ENCODE measurements around the gene EEFSEC.

The EEFSEC gene

GRCh38 chr3:128334766-128335165 is 181.5 kb downstream of the EEFSEC start:
- DNase-seq (ENCODE audit: low read depth in 2 of 2): no peak

- DNase-seq (ENCODE audit: low read depth in 2 of 2): no peak
Measured at GRCh38 chr3:128335621-128336296, 182.5 kb downstream of the EEFSEC start.

- no peak for DNase-seq (ENCODE audit: low read depth in 2 of 2)
Measured at GRCh38 chr3:128336337-128337156, 183.3 kb downstream of the EEFSEC start.

- DNase-seq (ENCODE audit: low read depth in 2 of 2): no peak
Measured at GRCh38 chr3:128337305-128337704, 184.0 kb downstream of the EEFSEC start.

- DNase-seq (ENCODE audit: low read depth in 2 of 2): no peak
Measured at GRCh38 chr3:128338536-128339330, 185.5 kb downstream of the EEFSEC start.

- no peak for DNase-seq (ENCODE audit: low read depth in 2 of 2)
Measured at GRCh38 chr3:128339491-128340012, 186.3 kb downstream of the EEFSEC start.

DNA sequence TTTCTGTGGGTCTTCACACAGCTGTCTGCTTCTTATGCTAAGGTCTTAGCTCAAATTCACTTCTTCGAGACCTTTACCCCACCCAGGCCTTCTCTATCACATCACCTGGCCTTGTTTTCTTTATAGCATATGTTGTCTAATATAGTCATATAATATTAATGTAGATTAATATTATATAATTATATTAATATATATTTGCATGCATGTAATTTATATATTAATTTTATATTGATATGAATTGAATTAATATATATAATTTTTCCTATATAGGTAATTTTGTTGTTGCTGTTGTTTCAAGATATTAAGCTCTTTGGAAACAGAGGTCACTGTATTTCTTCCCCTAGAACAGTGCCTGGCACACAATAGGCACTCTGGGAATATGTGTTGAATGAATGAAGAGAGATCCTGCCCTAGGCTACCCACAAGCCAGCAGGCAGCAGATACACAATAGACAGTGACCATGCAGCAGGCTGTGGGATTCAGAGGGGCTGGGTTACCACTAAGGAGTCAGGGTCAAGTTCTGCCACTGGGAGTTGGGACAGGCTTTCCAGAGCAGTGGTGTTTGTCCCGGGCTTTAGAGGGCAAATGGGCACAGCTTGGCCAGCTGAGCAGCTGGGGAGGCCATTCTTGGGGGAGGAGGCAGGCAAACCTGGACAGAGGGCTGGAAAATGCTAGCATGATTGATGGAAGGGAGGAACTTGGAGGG is 187.1 kb downstream of the EEFSEC start:
- no peak for DNase-seq (ENCODE audit: low read depth in 2 of 2)

- no peak for DNase-seq (ENCODE audit: low read depth in 2 of 2)
Measured at GRCh38 chr3:128340904-128341555, 187.7 kb downstream of the EEFSEC start.

- no peak for DNase-seq (ENCODE audit: low read depth in 2 of 2)
Measured at GRCh38 chr3:128341659-128342395, 188.5 kb downstream of the EEFSEC start.

GRCh38 chr3:128342701-128343180 is 189.5 kb downstream of the EEFSEC start:
- DNase-seq (ENCODE audit: low read depth in 2 of 2): no peak

DNA sequence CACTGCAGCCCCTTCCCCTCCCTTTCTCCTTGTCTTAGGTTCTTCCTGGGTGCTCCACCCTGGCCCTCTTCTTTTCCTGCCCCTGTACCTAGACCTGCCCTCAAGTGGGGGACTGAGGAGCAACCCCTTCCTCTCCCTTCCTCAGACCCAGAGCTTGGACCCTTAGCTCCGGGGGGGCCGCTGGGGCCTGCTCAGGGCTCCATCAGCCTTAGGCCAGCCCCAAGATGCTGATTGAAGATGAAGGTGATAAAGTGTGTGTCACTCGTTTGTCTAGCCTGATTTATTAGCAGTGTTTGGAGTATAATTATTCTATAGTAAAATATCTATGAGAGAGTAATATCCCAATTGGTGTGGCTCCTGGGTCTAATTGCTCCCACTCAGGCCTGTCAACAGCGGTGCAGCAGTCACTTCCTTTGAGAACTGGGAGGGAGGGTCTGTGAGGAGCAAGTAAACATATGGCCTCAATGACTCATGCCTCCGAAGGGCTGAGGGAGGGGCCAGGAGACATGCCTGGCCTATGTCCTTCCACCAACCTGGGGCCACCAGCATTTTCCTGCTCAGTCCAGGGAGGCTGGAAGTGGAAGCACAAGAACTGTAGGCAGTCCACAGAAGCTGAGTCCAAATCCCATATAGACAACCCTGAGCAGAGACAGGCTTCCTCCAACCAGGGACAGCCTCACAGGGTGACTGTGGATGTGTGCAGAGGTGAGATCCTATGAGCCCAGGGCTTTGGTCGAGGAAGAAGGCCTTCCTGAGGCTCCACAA is 190.2 kb downstream of the EEFSEC start:
- no peak for DNase-seq (ENCODE audit: low read depth in 2 of 2)

GRCh38 chr3:128344052-128344735 is 190.9 kb downstream of the EEFSEC start:
- DNase-seq (ENCODE audit: low read depth in 2 of 2): no peak

DNA sequence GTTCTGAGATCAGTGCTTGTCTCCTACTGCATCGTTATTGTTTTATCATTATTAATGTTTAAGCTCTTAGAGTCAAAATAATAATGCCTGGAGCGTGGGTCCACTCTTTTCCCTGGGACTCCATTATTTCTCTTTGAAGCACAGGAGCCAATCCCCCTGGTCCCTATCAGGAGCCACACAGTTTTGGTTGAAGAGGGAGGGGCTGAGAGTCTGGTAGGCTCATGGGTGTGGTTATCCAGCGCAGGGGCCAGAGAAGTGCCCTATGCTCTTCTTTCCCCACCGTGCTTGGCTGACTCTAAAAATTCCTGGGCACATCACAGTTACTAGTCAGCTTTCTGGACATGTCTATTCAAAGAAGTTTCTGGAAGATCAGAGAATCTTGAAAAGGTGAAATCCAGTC is 191.9 kb downstream of the EEFSEC start:
- no peak for DNase-seq (ENCODE audit: low read depth in 2 of 2)

- no peak for DNase-seq (ENCODE audit: low read depth in 2 of 2)
Measured at GRCh38 chr3:128346562-128346961, 193.3 kb downstream of the EEFSEC start.

GRCh38 chr3:128347282-128347681 is 194.0 kb downstream of the EEFSEC start:
- DNase-seq (ENCODE audit: low read depth in 2 of 2): no peak

DNA sequence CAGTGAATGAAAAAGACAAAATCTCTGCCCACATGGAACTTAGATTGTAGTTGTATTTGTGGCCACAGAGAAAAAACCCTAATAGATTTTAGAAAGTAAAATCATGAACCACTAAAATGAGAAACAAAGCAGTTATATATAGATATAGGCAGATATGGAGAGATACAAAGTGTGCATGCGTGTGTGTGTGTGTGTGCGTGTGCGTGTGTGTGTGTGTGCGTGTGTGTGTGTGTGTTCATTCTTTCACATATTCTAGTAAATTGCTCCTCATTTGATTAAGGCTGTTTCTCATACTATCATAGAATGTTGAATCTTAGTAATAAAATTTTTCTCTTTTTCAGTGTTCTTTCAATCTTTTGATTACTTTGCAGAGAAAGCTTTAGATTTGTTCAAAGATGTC is 194.8 kb downstream of the EEFSEC start:
- no peak for DNase-seq (ENCODE audit: low read depth in 2 of 2)

- DNase-seq (ENCODE audit: low read depth in 2 of 2): no peak
Measured at GRCh38 chr3:128348805-128349531, 195.7 kb downstream of the EEFSEC start.

DNA sequence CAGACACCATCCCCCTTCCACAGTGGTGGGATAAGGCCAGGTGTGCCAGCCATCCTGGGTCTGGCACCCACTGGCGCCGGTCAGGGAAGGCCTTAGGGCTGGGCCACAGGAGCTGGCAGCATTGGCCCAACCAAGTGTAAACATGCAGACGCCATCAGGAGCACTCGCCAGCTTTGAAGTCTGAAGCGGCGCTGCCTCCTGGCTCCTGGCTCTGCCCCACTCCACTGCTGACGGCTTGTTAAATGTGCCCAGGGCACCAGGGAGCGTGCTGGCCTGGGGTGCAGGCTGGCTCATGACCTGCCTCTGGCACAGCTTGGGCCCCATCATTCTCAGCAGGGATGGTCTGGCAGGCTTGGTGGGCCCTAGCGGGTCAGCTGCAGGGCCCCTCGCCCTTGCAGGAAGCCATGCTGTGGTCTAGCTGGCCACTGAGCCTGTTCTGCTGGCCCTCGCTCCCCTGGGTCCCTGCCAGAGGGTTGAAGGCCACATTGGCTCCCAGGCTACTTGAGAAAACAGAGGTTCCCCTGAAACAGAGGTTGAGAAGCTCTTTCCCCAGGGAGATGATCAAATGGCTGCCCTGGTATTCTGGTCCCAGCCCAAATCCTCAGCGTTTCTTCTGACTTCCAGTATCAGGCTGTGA is 196.8 kb downstream of the EEFSEC start:
- no peak for DNase-seq (ENCODE audit: low read depth in 2 of 2)
